HEK293T (cell line): Measurements from ENCODE around the gene BAIAP2.

ENCODE experiments used
- CTCF ChIA-PET: fragments of 350-600 bp; formaldehyde crosslinking; extraction: SDS; loops from one replicate; lab custom pipeline; 2021; ENCODE audit warnings: antibody characterized with exemption, inconsistent platforms; lab: Yijun Ruan, JAX
- POLR2A ChIA-PET: fragments of 350-600 bp; formaldehyde crosslinking; extraction: SDS; loops from one replicate; lab custom pipeline; 2020; ENCODE audit warnings: antibody characterized with exemption, inconsistent platforms; lab: Yijun Ruan, JAX
- DNase-seq: peaks from one replicate; pipeline ENCODE4 v3.0.0; 2012; ENCODE audit warnings: mixed read lengths; ENCODE audit errors: extremely low spot score
- ARNT ChIP-seq: fragments of 450-650 bp; IDR thresholded peaks from 2 replicates; pipeline ENCODE4 v1.6.1; 2017; ENCODE audit warnings: mild to moderate bottlenecking
- BHLHE40 ChIP-seq: fragments of 450-650 bp; IDR thresholded peaks from 2 replicates; pipeline ENCODE4 v1.6.1; 2016; ENCODE audit warnings: mild to moderate bottlenecking, moderate library complexity, borderline replicate concordance
- CTBP1 ChIP-seq: fragments of 450-650 bp; IDR thresholded peaks from 2 replicates; pipeline ENCODE4 v1.6.1; 2016; ENCODE audit warnings: borderline replicate concordance
- ELF4 ChIP-seq: fragments of 450-650 bp; IDR thresholded peaks from 2 replicates; pipeline ENCODE4 v1.6.1; 2017; ENCODE audit warnings: antibody characterized with exemption
- FOXA1 ChIP-seq: fragments of 450-650 bp; IDR thresholded peaks from 2 replicates; pipeline ENCODE4 v1.6.1; 2016; ENCODE audit warnings: mild to moderate bottlenecking
- FOXK2 ChIP-seq: fragments of 450-650 bp; IDR thresholded peaks from 2 replicates; pipeline ENCODE4 v1.6.1; 2016; ENCODE audit warnings: mild to moderate bottlenecking
- FOXM1 ChIP-seq: fragments of 450-650 bp; IDR thresholded peaks from 2 replicates; pipeline ENCODE4 v1.6.1; 2017; ENCODE audit warnings: mild to moderate bottlenecking, borderline replicate concordance
- HDGF ChIP-seq: fragments of 450-650 bp; IDR thresholded peaks from 2 replicates; pipeline ENCODE4 v1.6.1; 2017; ENCODE audit warnings: antibody characterized with exemption, borderline replicate concordance
- L3MBTL2 ChIP-seq: fragments of 450-650 bp; conservative IDR thresholded peaks from 2 replicates; pipeline ENCODE4 v1.6.1; 2016; ENCODE audit warnings: mild to moderate bottlenecking
- LEF1 ChIP-seq: fragments of 450-650 bp; IDR thresholded peaks from 2 replicates; pipeline ENCODE4 v1.6.1; 2017; ENCODE audit warnings: mild to moderate bottlenecking, borderline replicate concordance
- NFRKB ChIP-seq: fragments of 450-650 bp; IDR thresholded peaks from 2 replicates; pipeline ENCODE4 v1.6.1; 2016; ENCODE audit warnings: mild to moderate bottlenecking, moderate library complexity
- SP1 ChIP-seq: fragments of 450-650 bp; IDR thresholded peaks from 2 replicates; pipeline ENCODE4 v1.6.1; 2017
- SUZ12 ChIP-seq: fragments of 450-650 bp; IDR thresholded peaks from 2 replicates; pipeline ENCODE4 v1.6.1; 2016; ENCODE audit warnings: mild to moderate bottlenecking
- TARDBP ChIP-seq: fragments of 450-650 bp; IDR thresholded peaks from 2 replicates; pipeline ENCODE4 v1.6.1; 2016
- ZNF384 ChIP-seq: fragments of 450-650 bp; IDR thresholded peaks from 2 replicates; pipeline ENCODE4 v1.6.1; 2016
- TF ChIP-seq, protein P1 (sequence below): fragments of 450-650 bp; IDR thresholded peaks from 2 replicates; pipeline ENCODE4 v1.6.1; 2016

Gene BAIAP2

DNA sequence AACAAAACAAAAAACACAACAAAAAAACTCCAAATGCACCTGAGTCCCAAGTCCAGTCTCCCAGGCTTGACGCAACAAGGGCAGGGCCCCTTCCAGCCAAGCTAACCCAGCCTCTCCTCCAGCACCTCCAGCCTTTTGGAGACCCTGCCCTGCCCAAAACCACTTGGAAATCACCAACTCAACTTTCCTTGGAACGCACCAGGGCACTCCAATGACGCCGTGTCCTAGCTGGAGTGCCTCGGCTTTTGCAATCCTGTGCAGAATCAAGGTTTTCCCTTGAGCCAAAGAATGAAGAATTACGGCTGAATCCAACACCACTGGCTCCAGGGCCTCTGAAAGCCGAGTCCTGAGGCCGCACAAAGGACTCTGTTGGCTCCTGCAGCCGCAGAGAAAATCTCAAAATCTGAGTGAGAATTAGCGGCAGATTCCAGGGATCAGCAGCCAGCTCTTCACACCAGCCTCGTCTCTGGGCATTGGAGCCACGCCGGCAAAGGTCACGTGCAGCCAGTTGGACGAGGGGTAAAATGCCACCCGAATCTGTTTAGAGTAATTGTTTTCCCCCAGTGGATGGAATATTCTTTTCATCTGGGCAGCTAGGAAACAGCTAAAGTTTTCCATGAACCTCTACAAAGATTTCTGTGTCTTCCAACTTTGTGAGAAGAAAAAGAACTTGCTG, 9.7 kb upstream of the BAIAP2 start:
- TF ChIP-seq ELF4 (no peak), HDGF (no peak), ZNF384 (no peak), SUZ12 (no peak), NFRKB (no peak), FOXA1 (no peak), FOXK2 (no peak), ARNT (no peak), CTBP1 (no peak), L3MBTL2 (no peak), SP1 (no peak), TARDBP (no peak), LEF1 (no peak), BHLHE40 (no peak), FOXM1 (no peak)
- TF ChIP-seq, protein P1, sequence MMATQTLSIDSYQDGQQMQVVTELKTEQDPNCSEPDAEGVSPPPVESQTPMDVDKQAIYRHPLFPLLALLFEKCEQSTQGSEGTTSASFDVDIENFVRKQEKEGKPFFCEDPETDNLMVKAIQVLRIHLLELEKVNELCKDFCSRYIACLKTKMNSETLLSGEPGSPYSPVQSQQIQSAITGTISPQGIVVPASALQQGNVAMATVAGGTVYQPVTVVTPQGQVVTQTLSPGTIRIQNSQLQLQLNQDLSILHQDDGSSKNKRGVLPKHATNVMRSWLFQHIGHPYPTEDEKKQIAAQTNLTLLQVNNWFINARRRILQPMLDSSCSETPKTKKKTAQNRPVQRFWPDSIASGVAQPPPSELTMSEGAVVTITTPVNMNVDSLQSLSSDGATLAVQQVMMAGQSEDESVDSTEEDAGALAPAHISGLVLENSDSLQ, result no peak
- no peak for DNase-seq
- CTCF ChIA-PET, result no interaction called here
- POLR2A ChIA-PET, result no interaction called here

DNA sequence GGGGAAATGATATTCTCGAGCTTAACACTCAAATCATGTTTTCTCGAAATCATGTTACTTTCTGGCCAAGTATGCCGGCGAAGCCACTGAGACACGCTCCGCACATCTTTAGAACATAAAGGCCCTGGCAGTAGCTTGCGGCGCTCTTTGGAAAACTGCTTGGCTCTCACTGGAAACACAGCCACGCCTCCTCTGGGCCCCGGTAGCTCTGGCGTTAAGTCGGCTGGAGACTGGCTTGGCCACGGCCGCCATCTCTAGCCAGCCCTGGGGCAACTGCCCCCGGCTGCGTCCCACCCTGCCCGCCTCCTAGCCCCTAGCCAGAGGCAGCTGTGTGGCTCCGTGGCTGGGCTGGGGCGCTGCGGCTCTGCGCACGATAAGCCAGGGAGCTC, 9.2 kb upstream of the BAIAP2 start:
- ChIA-PET POLR2A (interaction anchor here (0.7 kb wide), 1 partner anchor 10 kb away, joined by 4 read pairs; no protein-coding TSS in a partner anchor), CTCF (no interaction called here)
- no peak for DNase-seq
- TF ChIP-seq ELF4, result no peak
- no peak for TF ChIP-seq L3MBTL2
- no peak for TF ChIP-seq HDGF
- TF ChIP-seq NFRKB, result no peak
- TF ChIP-seq CTBP1, result no peak
- TF ChIP-seq LEF1, result no peak
- TF ChIP-seq SUZ12, result no peak
- TF ChIP-seq ARNT, result no peak
- no peak for TF ChIP-seq TARDBP
- TF ChIP-seq, protein P1, result no peak
- no peak for TF ChIP-seq FOXM1
- no peak for TF ChIP-seq SP1
- no peak for TF ChIP-seq ZNF384
- TF ChIP-seq FOXA1, result no peak
- no peak for TF ChIP-seq FOXK2

DNA sequence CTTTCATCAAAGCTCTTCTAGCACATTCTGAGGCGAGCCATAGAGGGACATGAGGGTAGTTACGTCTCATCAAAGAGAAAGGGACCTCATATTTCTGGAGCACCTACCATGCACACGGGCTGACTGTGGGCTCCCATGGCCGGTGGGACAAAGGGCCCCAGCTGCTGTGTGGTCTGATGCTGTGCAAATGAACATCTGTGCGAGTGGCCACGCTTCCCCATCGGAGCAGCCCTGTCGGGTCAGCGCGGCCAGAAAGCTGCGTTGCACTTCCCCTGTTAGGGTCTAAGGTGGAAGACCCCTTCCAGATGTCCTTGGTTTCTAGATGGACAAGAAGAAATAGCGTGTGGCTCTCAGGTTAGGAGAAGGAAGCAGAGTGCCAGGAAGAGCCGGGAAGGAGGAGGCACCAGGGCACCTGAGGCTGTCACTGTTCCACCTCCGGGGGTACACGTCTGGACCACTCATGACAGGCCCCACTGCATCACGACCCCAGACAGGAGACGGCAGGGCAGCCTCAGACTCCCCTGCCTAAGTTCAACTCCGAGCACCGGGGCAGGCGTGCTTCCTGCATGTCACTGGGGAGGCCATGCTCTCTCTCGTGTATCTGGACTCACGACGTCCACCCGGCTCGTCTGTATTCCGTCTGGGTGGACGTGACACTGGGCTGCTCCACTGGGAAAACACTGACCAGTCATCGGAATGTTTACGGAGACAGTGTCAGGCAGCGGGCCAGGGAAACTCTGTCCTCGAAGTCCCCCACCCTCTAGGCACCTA, 8.5 kb upstream of the BAIAP2 start:
- CTCF ChIA-PET, result no interaction called here
- TF ChIP-seq, protein P1, result no peak
- no peak for TF ChIP-seq BHLHE40
- TF ChIP-seq ELF4, result no peak
- no peak for TF ChIP-seq CTBP1
- TF ChIP-seq FOXA1, result no peak
- DNase-seq, result no peak
- POLR2A ChIA-PET, result interaction anchor here (0.7 kb wide), 1 partner anchor 9 kb away, joined by 4 read pairs; no protein-coding TSS in a partner anchor

DNA sequence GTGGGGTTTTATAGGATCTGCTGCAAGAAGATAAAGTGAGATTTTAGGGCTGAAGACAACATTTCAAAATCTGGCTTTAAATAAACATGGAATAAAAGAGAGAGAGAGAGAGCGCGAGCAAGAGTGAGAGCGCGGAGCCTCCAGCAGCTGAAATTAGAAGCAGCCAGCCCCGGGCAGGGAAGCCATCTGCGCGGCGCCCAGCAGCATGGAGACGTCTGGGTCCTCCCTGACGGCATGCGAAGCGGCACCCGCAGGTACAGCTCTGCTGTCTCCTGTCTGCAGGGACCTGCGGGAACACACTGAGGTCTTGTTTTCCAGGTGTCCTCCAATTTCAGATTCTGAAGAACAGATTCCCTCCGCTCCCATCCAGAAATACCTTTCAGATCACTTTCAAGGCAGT, 7.9 kb upstream of the BAIAP2 start:
- ChIA-PET CTCF (no interaction called here), POLR2A (no interaction called here)
- DNase-seq, result no peak
- TF ChIP-seq ZNF384 (no peak), SUZ12 (no peak), ELF4 (no peak), NFRKB (no peak), BHLHE40 (no peak), FOXA1 (no peak), FOXK2 (no peak), HDGF (no peak), L3MBTL2 (no peak), LEF1 (no peak), ARNT (no peak), FOXM1 (no peak), SP1 (no peak), CTBP1 (no peak), TARDBP (no peak)
- TF ChIP-seq, protein P1, result no peak
